Right lobe of liver (tissue), 6 donors: ENCODE measurements around the gene HM13. TPM values are rescaled to one million over a fixed set of nuclear protein-coding genes. Genes with fewer than 3 reads are reported as not detected.

Experiments
- ATAC-seq, 4 donors: fragments of 200-7000 bp; cut with Tn5 transposase; one replicate each; pipeline ENCODE4 v1.9.1; 2020; ENCODE audit warnings: mild to moderate bottlenecking in 4 of 4, moderate library complexity in 4 of 4
- DNase-seq, 3 donors: peaks; one replicate each; pipeline ENCODE4 v3.0.0-alpha.2; 2020
- H3K27ac ChIP-seq, 3 donors: fragments of 200-600 bp; one replicate each; pipeline ENCODE4 v1.8.0; 2022
- H3K27me3 ChIP-seq, 2 donors: fragments of 200-600 bp; one replicate each; pipeline ENCODE4 v1.8.0; 2022
- H3K36me3 ChIP-seq, 4 donors: fragments of 200-600 bp; sonication (generic) in 1 of 4; one replicate each; pipeline versions ENCODE4 v1.5.1 to v1.8.0; 2017 to 2022; ENCODE audit warnings: control low read depth in 1 of 4
- H3K4me1 ChIP-seq, 4 donors: fragments of 200-600 bp; sonication (generic) in 1 of 4; one replicate each; pipeline versions ENCODE4 v1.5.1 to v1.8.0; 2017 to 2022; ENCODE audit warnings: control low read depth in 1 of 4
- H3K4me3 ChIP-seq, 3 donors: fragments of 200-600 bp; one replicate each; pipeline ENCODE4 v1.8.0; 2022
- H3K9me3 ChIP-seq, 4 donors: fragments of 200-600 bp; sonication (generic) in 1 of 4; one replicate each; pipeline versions ENCODE4 v1.5.1 to v1.8.0; 2017 to 2022; ENCODE audit warnings: control low read depth in 1 of 4
- CTCF ChIP-seq, 4 donors: fragments of 200-600 bp in 3 of 4; fragments of 450-650 bp in 1 of 4; IDR thresholded peaks; one replicate each; pipeline versions ENCODE4 v1.5.1 to v1.8.0; 2016 to 2022; ENCODE audit warnings: antibody characterized with exemption in 4 of 4, mild to moderate bottlenecking in 2 of 4
- POLR2A ChIP-seq: fragments of 450-650 bp; IDR thresholded peaks from one replicate; pipeline ENCODE4 v1.6.1; 2017; ENCODE audit warnings: antibody characterized with exemption, mild to moderate bottlenecking
- WGBS: methylation state at CpG from one replicate; pipeline ENCODE4 v1.1.6; 2018; ENCODE audit warnings: low coverage, low lambda C conversion rate; ENCODE audit not compliant: insufficient coverage; ENCODE audit errors: missing lambda C conversion rate; 5-methylcytosine and 5-hydroxymethylcytosine counted together
- intact Hi-C, 2 donors: fragments of 100-400 bp; cut with DNase I; formaldehyde crosslinking; loops; one replicate each; pipeline versions ENCODE4 v1.11.2 to v1.14.1; 2022
- total RNA-seq, 6 experiments: library from RNA; depleted of rRNA in 2 of 6; stranded (reverse); fragments of >200 nt in 2 of 6; fragmentation: NEBNext Ultra II Directional in 3 of 6; extraction: Animal tissue kit (Norgen Biotek cat#: 25700) in 3 of 6; gene quantifications; one replicate each; pipeline versions ENCODE4 v1.1.0 to v1.2.4, GENCODE V29; 2016 to 2023
- donor health status: DM: no; HTN: yes; CAD: no.
- donor health status: DM: no; HTN: no; CAD: no.
- donor health status: DM: no; HTN: no; CAD: no.
- donor health status: DM: no; HTN: yes; CAD: no.
- donor health status: DM: no; HTN: yes; CAD: no.

HM13 gene
- total RNA-seq, 6 experiments from 2014 or later = 78.1 to 141 (median 114) TPM

GRCh38 chr20:31570021-31570463 is 55.8 kb downstream of the HM13 start:
- Histone ChIP-seq H3K9me3 (no peaks in the 10 kb centered on the region), H3K36me3 (no peaks in the 10 kb centered on the region), H3K27me3 (no peaks in the 10 kb centered on the region), H3K27ac (peak overlapping the region in 2 of 3 donors; percentile 45 to 51), H3K4me1 (peaks cover 0 to 42% (median 16%) of the 10 kb centered on the region in 4 donors), H3K4me3 (no peak overlapping the region)
- intact Hi-C loops = no loop called here
- peak in 1 of 4 donors; percentile 9 for ATAC-seq
- TF ChIP-seq CTCF (IDR thresholded peaks at IDR 0.05) = no peak
- TF ChIP-seq POLR2A = peak; percentile 10
- peak in 2 of 3 donors; percentile 58 to 61 for DNase-seq
- 15% methylated on average over 6 of the region's 8 CpGs for WGBS

- Histone ChIP-seq H3K36me3 (no peaks in the 10 kb centered on the region), H3K27ac (peak overlapping the region in 1 of 3 donors; percentile 82), H3K27me3 (no peaks in the 10 kb centered on the region), H3K9me3 (no peaks in the 10 kb centered on the region), H3K4me3 (no peak overlapping the region), H3K4me1 (peaks cover 0 to 42% (median 16%) of the 10 kb centered on the region in 4 donors)
- WGBS = 91% methylated on average over 5 of the region's 25 CpGs
- intact Hi-C loops = no loop called here
- ATAC-seq (no peak), DNase-seq (peak in 2 of 3 donors; percentile 38 to 58)
- TF ChIP-seq CTCF (IDR thresholded peaks at IDR 0.05) (no peak), POLR2A (no peak)
Observed at GRCh38 chr20:31570735-31571617, 56.7 kb downstream of the HM13 start.

- Histone ChIP-seq H3K36me3 (no peaks in the 10 kb centered on the region), H3K4me3 (peak overlapping the region; percentile 47 to 73 (median 52)), H3K4me1 (peaks cover 0 to 42% (median 16%) of the 10 kb centered on the region in 4 donors), H3K9me3 (no peaks in the 10 kb centered on the region), H3K27ac (peak overlapping the region; percentile 73 to 85 (median 82)), H3K27me3 (no peaks in the 10 kb centered on the region)
- DNase-seq (no peak), ATAC-seq (peak in 1 of 4 donors; percentile 8)
- intact Hi-C loops = no loop called here
- 13% methylated on average over 10 of the region's 17 CpGs for WGBS
- TF ChIP-seq POLR2A = no peak
- TF ChIP-seq CTCF (IDR thresholded peaks at IDR 0.05) = no peak
Observed at GRCh38 chr20:31572042-31572700, 57.9 kb downstream of the HM13 start.

- no peaks in the 10 kb centered on the region for H3K27me3 ChIP-seq
- peaks cover 0 to 42% (median 16%) of the 10 kb centered on the region in 4 donors for H3K4me1 ChIP-seq
- H3K27ac ChIP-seq = peak overlapping the region; percentile 73 to 85 (median 82)
- peak; percentile 96 to 98 (median 97) for DNase-seq
- TF ChIP-seq POLR2A (peak; percentile 96), CTCF (IDR thresholded peaks at IDR 0.05) (no peak)
- H3K9me3 ChIP-seq = no peaks in the 10 kb centered on the region
- intact Hi-C loops = no loop called here
- ATAC-seq = peak; percentile 75 to 90 (median 87)
- H3K4me3 ChIP-seq = peak overlapping the region; percentile 47 to 73 (median 52)
- H3K36me3 ChIP-seq = no peaks in the 10 kb centered on the region
- 0% methylated on average over 7 of the region's 63 CpGs for WGBS
Observed at GRCh38 chr20:31572701-31573554, 58.7 kb downstream of the HM13 start.
